ENCODE results near the gene CSF1R. TPM values are rescaled to one million over a fixed set of nuclear protein-coding genes. Genes with fewer than 3 reads are reported as not detected.

Gene CSF1R
- total and polyA plus RNA-seq, 2 of the 8 experiments (the other 6 are each of a cell fraction or from before 2014, with no cell fraction given) = 0.12 TPM; not detected in 1

GRCh38 chr5:150068961-150069645 is 17.3 kb downstream of the CSF1R start:
- Histone ChIP-seq H3K27me3 (replicated peaks in 1 of 4; ENCODE audit: control insufficient read depth in 3 of 4, extremely low read depth in 1 of 4, insufficient read depth in 3 of 4, low read length in 3 of 4) (no peaks in the 10 kb centered on the region; a peak in 1 of 7 replicates), H4K8ac (ENCODE audit: extremely low read depth, insufficient read depth, low read length) (no peak overlapping the region; the same call in 1 of the 2 replicates), H3K14ac (ENCODE audit: insufficient read length) (no peak overlapping the region), H2AK5ac (ENCODE audit: low read depth, low read length) (no peak overlapping the region), H3K9ac (replicated peaks in 1 of 4; ENCODE audit: extremely low read depth in 1 of 4, low read depth in 3 of 4, low read length in 3 of 4) (no peak overlapping the region), H4K5ac (ENCODE audit: insufficient read length, low read depth, low read length) (no peak overlapping the region), H4K91ac (replicated peaks; ENCODE audit: insufficient read length, low read length) (no peak overlapping the region), H3K18ac (ENCODE audit: extremely low read depth, low read length) (no peak overlapping the region), H2BK5ac (ENCODE audit: low read depth, low read length) (no peak overlapping the region), H3K4ac (replicated peaks; ENCODE audit: insufficient read length, low read depth, low read length) (no peak overlapping the region), H3K4me1 (replicated peaks in 1 of 4; ENCODE audit: control insufficient read depth in 3 of 4, insufficient read depth in 4 of 4, low read length in 3 of 4) (peaks cover 0 to 18% (median 4%) of the 10 kb centered on the region in 4 experiments; a peak in 5 of 7 replicates), H3K9me3 (ENCODE audit: insufficient read depth in 2 of 2, low read depth in 1 of 2, low read length in 1 of 2) (no peaks in the 10 kb centered on the region), H3K23ac (ENCODE audit: insufficient read length) (no peak overlapping the region), H2AFZ (ENCODE audit: low read length) (peak overlapping the region; percentile 66; the same call in 1 of the 2 replicates), H2BK120ac (replicated peaks; ENCODE audit: low read depth, low read length) (no peak overlapping the region), H3K27ac (ENCODE audit: low read depth, low read length) (no peak overlapping the region), H3K79me2 (ENCODE audit: control insufficient read depth in 1 of 2, insufficient read depth in 2 of 2, low read length in 2 of 2) (no peaks in the 10 kb centered on the region), H4K20me1 (replicated peaks in 1 of 2; ENCODE audit: control insufficient read depth in 1 of 2, insufficient read depth in 2 of 2, low read length in 2 of 2) (no peaks in the 10 kb centered on the region), H2BK20ac (ENCODE audit: low read length) (no peak overlapping the region), H3K23me2 (ENCODE audit: low read depth, low read length) (no peaks in the 10 kb centered on the region), H2BK15ac (ENCODE audit: low read length) (no peak overlapping the region), H3K4me2 (ENCODE audit: insufficient read depth in 1 of 2, low read depth in 2 of 2, low read length in 2 of 2) (no peak overlapping the region), H3K79me1 (ENCODE audit: low read depth, low read length) (no peaks in the 10 kb centered on the region), H3K36me3 (ENCODE audit: control insufficient read depth in 2 of 4, insufficient read depth in 4 of 4, low read length in 3 of 4) (no peaks in the 10 kb centered on the region), H3K56ac (replicated peaks; ENCODE audit: insufficient read length, low read depth, low read length) (no peak overlapping the region), H3K4me3 (ENCODE audit: extremely low read depth in 1 of 4, insufficient read depth in 2 of 4, low read depth in 3 of 4, low read length in 4 of 4) (no peak overlapping the region), H2BK12ac (ENCODE audit: low read depth, low read length) (no peak overlapping the region)
- 93% methylated on average over 11 of the region's 12 CpGs; no CpG with 5 or more reads in 1 of the 2 experiments for WGBS, 2 experiments (ENCODE audit: extremely low coverage in 1 of 2, insufficient coverage in 1 of 2, insufficient read length in 1 of 2, insufficient replicate concordance in 2 of 2, low coverage in 1 of 2, low lambda C conversion rate in 2 of 2, missing lambda C conversion rate in 1 of 2)
- no peak for TF ChIP-seq NANOG (IDR thresholded peaks at IDR 0.05; ENCODE audit: insufficient read depth, low read depth, low read length, poor library complexity, severe bottlenecking)
- TF ChIP-seq USF2 (IDR thresholded peaks at IDR 0.05; ENCODE audit: low read length) = no peak
- no peak for TF ChIP-seq CHD1 (IDR thresholded peaks at IDR 0.05; ENCODE audit: low read depth, low read length)
- ChIA-PET POLR2A (ENCODE audit: partially characterized antibody) (interaction anchor here (0.6 to 1.4 kb wide), 2 partner anchors 12 to 34 kb away, joined by 3 to 6 read pairs; no protein-coding TSS in a partner anchor), CTCF (ENCODE audit: partially characterized antibody) (interaction anchor here (0.6 to 1.6 kb wide), 13 partner anchors 33 to 233 kb away, joined by 3 to 9 read pairs (median 3); no protein-coding TSS in a partner anchor)
- DNase-seq (ENCODE audit: low read depth in 1 of 2, low spot score in 2 of 2) (no peak), FAIRE-seq (no peak)
